Activated CD4-positive, alpha-beta T cell treated with anti-CD3 and anti-CD28 coated beads, Interleukin-2, amount 50 U/mL, for 24 hours (primary cell): ENCODE data around the gene MAPK8.

ENCODE experiments used
- DNase-seq, 2 donors: peaks; one replicate each; pipeline ENCODE4 v3.0.0-alpha.2; 2020; ENCODE audit warnings: low read depth in 1 of 2, low spot score in 1 of 2

Gene MAPK8

DNA sequence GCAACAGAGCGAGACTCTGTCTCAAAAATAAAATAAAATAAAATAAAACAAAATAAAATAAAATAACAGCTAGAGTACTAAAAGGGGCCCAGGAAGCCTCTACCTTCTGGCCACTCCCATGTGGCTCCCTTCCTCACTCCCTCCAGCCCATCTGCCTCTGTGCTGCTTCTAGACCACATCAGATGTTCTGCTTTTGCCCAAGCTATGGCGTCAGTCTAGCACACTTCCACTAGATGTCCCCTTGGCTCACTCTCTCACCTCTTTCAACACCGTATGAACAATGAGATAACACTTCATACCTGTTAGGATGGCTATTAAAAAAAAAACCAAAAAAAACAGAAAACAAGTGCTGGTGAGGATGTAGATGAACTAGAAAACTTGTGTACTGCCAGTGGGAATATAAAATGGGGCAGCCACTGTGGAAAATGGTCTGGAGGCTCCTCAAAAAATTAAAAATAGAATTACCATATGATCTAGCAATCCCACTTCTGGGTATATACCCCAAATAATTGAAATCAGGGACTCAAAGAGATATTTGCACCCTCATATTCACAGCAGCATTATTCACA is 166.1 kb downstream of the MAPK8 start:
- DNase-seq, result no peak

DNA sequence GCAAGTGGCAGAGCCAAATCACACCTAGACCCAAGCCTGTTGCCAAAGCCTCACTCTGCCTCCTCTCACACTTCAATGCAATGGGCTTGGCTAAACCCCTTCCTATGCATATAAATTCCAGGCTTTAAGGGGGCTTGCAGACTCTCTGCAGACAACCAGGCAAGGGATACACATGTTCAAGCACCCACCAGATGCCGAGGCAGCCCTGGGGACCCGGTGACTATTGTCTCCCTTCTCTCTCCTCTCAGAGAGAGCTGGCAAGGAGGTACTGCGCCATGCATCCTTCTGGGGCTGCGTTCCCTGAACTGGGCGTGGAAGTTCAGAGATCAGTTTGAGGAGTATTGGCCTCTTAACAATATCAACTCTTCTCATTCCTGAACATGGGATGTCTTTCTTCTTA is 167.2 kb downstream of the MAPK8 start:
- no peak for DNase-seq

- no peak for DNase-seq
These were observed 168.4 kb downstream of the MAPK8 start for GRCh38 chr10:48474765-48475365.

GRCh38 chr10:48475943-48476278 is 169.4 kb downstream of the MAPK8 start:
- DNase-seq, result no peak

GRCh38 chr10:48476279-48476982 is 170.0 kb downstream of the MAPK8 start:
- DNase-seq, result no peak

DNA sequence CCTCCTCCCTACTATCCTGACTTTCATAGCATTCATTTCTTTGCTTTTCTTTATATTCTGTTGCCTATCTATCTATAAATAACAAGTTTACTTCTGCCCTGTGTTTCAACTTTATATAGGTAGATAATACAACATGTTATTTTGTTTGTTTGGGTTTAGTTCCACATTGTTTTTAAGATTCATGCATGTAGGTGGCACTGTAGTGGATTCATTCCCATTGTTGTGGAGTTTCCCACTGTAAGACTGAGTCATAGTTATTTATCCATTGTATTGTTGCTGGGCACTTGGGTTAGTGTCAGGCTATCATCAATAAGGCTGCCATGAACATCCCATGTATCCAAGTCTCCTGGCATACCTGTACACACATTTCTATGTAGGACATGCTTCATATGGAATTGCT is 170.7 kb downstream of the MAPK8 start:
- no peak for DNase-seq

DNA sequence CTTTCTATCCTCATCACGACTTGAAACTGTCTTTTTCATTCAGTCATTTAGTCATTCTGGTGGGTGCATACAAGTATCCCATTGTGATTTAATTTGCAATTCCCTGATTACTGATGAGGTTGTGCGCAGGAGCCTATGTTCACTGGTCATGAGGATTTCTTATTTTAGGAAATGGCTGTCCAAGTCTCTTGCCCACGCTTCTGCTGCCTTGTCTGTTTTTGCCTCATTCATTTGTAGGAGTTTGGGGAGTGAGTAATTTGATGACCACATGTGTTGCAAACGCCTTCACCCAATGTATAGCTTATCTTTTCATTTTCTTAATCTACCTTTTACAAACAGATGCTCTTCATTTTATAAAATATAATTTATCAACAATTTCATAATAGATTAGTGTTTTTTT is 171.1 kb downstream of the MAPK8 start:
- DNase-seq, result no peak

DNA sequence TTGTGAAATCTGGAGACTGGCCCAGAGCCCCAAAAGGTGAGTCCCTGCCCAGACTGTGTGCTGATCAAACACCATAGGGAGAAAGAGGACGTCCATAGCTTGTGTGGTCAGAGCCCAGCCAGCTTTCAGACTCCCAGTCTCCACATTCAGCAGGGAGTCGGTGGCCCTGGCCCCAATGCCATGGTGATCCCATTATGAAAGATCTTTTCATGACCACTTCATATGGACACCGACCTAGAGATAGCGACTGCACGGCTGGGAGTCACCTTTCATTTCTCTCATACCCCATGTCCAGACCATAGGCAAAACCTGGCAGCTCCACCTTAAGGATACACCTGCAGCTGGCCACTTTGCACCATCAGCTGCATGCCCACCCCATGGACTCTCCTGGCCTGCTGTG is 172.0 kb downstream of the MAPK8 start:
- no peak for DNase-seq

GRCh38 chr10:48478980-48479811 is 172.7 kb downstream of the MAPK8 start:
- no peak for DNase-seq

DNA sequence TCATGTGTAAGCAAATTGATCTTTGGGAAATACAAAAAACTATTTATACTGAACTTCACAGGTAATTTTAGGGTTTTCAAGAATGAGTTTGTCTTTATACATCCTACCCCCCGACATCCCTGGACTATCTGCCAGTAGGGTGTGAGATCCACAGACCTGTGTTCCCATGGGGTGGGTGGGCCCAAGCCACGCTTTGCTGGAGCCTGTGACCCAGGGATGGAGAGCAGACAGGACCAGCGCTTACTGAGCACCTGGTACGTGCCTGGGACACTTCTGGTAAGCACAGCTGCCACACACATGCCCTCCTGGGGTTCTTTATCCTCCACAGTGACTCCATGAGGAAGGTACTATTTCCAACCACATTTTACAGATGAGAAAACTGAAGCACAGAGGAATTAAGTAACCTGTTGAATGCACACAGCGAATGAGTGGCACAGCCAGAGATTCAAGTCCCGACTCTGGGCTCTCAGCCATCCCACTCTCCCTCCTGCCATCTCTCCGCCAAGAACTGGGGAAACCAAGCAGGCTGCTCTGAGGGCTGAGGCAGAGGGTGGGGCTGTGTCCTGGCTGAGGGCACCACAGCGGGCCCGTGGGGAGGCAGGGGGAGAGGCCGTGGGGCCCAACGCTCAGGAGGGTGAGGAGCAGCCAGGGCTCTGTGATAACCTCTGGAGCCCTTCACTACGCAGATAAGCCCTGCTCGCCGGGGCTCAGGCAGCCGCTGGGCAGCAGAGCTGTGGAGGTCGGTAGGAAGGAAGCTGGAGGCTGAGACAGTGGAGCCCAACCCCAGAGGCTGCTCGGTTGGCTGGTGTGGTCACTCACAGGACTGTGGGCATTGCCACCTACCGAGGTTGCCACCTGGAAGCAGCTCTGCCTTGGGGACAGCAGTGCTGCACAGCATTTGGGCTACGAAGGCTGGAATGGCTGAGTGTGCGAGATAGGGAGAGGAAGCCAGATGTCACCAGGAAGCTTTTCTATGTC is 174.2 kb downstream of the MAPK8 start:
- no peak for DNase-seq

DNA sequence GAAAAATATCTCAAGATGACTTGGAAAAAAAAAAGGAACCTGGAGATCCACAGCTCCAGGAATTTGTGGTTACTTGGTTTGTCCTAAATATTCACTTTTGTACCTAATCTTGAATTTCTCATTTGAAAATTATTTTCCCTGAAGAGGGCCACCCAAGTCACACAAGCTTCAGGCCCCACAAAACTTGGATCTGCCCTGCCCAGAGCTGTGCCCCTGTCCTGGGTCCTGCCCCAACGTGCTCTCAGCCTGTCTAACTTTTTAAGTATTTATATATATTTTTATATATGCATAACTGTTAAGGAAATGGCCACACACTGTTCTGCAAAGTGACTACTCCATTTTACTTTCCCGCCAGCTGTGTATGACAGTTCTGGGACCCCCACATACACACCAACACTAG is 174.9 kb downstream of the MAPK8 start:
- DNase-seq, result no peak

GRCh38 chr10:48482207-48482606 is 175.7 kb downstream of the MAPK8 start:
- DNase-seq, result no peak

GRCh38 chr10:48484911-48485310 is 178.4 kb downstream of the MAPK8 start:
- DNase-seq, result no peak

- no peak for DNase-seq
These were observed 179.2 kb downstream of the MAPK8 start for GRCh38 chr10:48485711-48486110.

- no peak for DNase-seq
These were observed 180.8 kb downstream of the MAPK8 start for GRCh38 chr10:48487244-48487643.
